ENCODE results near the gene PPFIA3. TPM values are rescaled to one million over a fixed set of nuclear protein-coding genes. Genes with fewer than 3 reads are reported as not detected.

Gene PPFIA3
- total and polyA plus RNA-seq, 2 donors (not counting 1 experiment from before 2014, with no cell fraction given), result 2.1 to 3.4 TPM

DNA sequence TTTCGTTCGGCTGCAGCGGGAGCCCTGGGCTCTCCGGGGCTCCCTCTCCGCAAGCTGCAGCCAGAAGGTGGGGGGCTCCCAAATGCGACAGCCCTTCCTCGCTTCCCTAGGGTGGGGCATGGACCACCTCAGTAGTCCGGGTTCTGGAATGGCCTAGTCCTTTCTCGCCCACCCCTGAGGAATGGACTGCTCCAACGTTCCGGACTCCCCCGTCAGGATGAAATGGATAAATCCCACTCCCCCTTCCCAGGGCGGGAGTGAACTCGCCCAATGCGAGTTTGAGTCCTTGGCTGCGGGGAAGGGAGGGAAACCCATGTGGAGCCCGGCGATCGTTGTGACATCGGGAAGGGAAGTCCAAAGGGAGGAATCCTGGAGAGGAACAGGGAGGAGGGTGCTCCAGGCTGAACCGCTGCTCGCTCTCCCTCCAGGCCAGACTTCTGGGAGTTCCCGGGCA lies 30.3 kb downstream of the PPFIA3 start:
- ATAC-seq (ENCODE audit: low read depth) (no peak), DNase-seq (no peak)
- TF ChIP-seq, protein P1, sequence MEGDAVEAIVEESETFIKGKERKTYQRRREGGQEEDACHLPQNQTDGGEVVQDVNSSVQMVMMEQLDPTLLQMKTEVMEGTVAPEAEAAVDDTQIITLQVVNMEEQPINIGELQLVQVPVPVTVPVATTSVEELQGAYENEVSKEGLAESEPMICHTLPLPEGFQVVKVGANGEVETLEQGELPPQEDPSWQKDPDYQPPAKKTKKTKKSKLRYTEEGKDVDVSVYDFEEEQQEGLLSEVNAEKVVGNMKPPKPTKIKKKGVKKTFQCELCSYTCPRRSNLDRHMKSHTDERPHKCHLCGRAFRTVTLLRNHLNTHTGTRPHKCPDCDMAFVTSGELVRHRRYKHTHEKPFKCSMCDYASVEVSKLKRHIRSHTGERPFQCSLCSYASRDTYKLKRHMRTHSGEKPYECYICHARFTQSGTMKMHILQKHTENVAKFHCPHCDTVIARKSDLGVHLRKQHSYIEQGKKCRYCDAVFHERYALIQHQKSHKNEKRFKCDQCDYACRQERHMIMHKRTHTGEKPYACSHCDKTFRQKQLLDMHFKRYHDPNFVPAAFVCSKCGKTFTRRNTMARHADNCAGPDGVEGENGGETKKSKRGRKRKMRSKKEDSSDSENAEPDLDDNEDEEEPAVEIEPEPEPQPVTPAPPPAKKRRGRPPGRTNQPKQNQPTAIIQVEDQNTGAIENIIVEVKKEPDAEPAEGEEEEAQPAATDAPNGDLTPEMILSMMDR (IDR thresholded peaks at IDR 0.05), result no peak
- TF ChIP-seq EZH2 (IDR thresholded peaks at IDR 0.05; ENCODE audit: borderline replicate concordance, insufficient read depth, low read depth, low read length, poor library complexity, severe bottlenecking), result no peak
- Mint-ChIP-seq H3K4me3 (peak overlapping the region; percentile 89), H3K27me3 (peaks cover 64% of the 10 kb centered on the region), H3K9me3 (ENCODE audit: insufficient read depth) (no peaks in the 10 kb centered on the region), H3K4me1 (peaks cover 42% of the 10 kb centered on the region), H3K27ac (no peak overlapping the region)
- Histone ChIP-seq H3K27me3 (replicated peaks in 1 of 4; ENCODE audit: control extremely low read depth in 1 of 4, control insufficient read depth in 3 of 4, insufficient read depth in 4 of 4, low read length in 3 of 4) (peaks cover 0 to 79% (median 38%) of the 10 kb centered on the region in 4 experiments), H3K4me3 (ENCODE audit: control extremely low read depth in 1 of 5, extremely low read depth in 1 of 5, insufficient read depth in 1 of 5, low read depth in 2 of 5, low read length in 4 of 5) (peak overlapping the region in 4 of 5 experiments; percentile 57 to 76 (median 61)), H3K27ac (ENCODE audit: low read length in 2 of 2) (no peak overlapping the region), H4K20me1 (ENCODE audit: control insufficient read depth, insufficient read depth, low read length, poor library complexity, severe bottlenecking) (no peaks in the 10 kb centered on the region), H3K9me3 (ENCODE audit: control extremely low read depth in 1 of 3, control insufficient read depth in 2 of 3, insufficient read depth in 1 of 3, low read length in 2 of 3) (peaks cover 0 to 63% (median 7%) of the 10 kb centered on the region in 3 donors), H3K4me1 (ENCODE audit: control insufficient read depth in 2 of 2, insufficient read depth in 2 of 2, low read length in 2 of 2) (peaks cover 44 to 48% of the 10 kb centered on the region in 2 donors), H3K79me2 (ENCODE audit: control insufficient read depth, insufficient read depth, low read length) (no peaks in the 10 kb centered on the region), H2AFZ (ENCODE audit: insufficient read depth, low read depth, low read length, poor library complexity, severe bottlenecking) (peak overlapping the region; percentile 74), H3K36me3 (replicated peaks in 1 of 2; ENCODE audit: control extremely low read depth in 1 of 2, control insufficient read depth in 1 of 2, extremely low read depth in 1 of 2, insufficient read depth in 2 of 2, low read length in 1 of 2) (no peaks in the 10 kb centered on the region), H3K4me2 (replicated peaks; ENCODE audit: low read depth, low read length, poor library complexity, severe bottlenecking) (peak overlapping the region; percentile 97), H3K9ac (ENCODE audit: low read length) (peak overlapping the region; percentile 78)
- CTCF ChIA-PET, result interaction anchor here (1.8 kb wide), 2 partner anchors 35 to 52 kb away, joined by 9 to 10 read pairs; partner anchors contain the start of gene LIN7B
- WGBS (ENCODE audit: insufficient coverage), result under 1% methylated on average over 17 of the region's 23 CpGs
- POLR2A ChIA-PET, result interaction anchor here (0.6 to 1.0 kb wide), 2 partner anchors 23 to 253 kb away, joined by 3 to 7 read pairs; no protein-coding TSS in a partner anchor
- intact Hi-C loops (cut with micrococcal nuclease), result loop anchor here (5.0 to 10.0 kb wide), 2 partner anchors 37 to 55 kb away; partner anchors contain the start of gene LIN7B
